WTC11 (cell line): Measurements from ENCODE around the gene MYH16. TPM values are rescaled to one million over a fixed set of nuclear protein-coding genes. Genes with fewer than 3 reads are reported as not detected.

Experiments
- AFF4 ChIP-seq: sonication (generic); formaldehyde crosslinking; IDR thresholded peaks from 2 replicates; pipeline ENCODE4 v1.8.1; 2023; ENCODE audit warnings: mild to moderate bottlenecking, missing genetic modification reagents, borderline replicate concordance
- ARID4B ChIP-seq: sonication (generic); formaldehyde crosslinking; IDR thresholded peaks from 2 replicates; pipeline ENCODE4 v1.8.0; 2023; ENCODE audit warnings: missing genetic modification reagents, mild to moderate bottlenecking, borderline replicate concordance
- CREM ChIP-seq: sonication (generic); formaldehyde crosslinking; IDR thresholded peaks from 2 replicates; pipeline ENCODE4 v1.8.1; 2022; ENCODE audit warnings: mild to moderate bottlenecking, missing genetic modification reagents, moderate library complexity
- E2F4 ChIP-seq: sonication (generic); formaldehyde crosslinking; IDR thresholded peaks from 2 replicates; pipeline ENCODE4 v1.8.1; 2022; ENCODE audit warnings: low read depth, mild to moderate bottlenecking, moderate library complexity, missing genetic modification reagents, borderline replicate concordance
- ETV6 ChIP-seq: sonication (generic); formaldehyde crosslinking; IDR thresholded peaks from 2 replicates; pipeline ENCODE4 v1.8.1; 2022; ENCODE audit warnings: mild to moderate bottlenecking, missing genetic modification reagents
- FOXK1 ChIP-seq: sonication (generic); formaldehyde crosslinking; IDR thresholded peaks from 2 replicates; pipeline ENCODE4 v1.8.0; 2022; ENCODE audit warnings: mild to moderate bottlenecking, moderate library complexity, missing genetic modification reagents
- GABPB1 ChIP-seq: sonication (generic); formaldehyde crosslinking; IDR thresholded peaks from 2 replicates; pipeline ENCODE4 v1.8.1; 2023; ENCODE audit warnings: mild to moderate bottlenecking, missing genetic modification reagents
- HMGXB4 ChIP-seq: sonication (generic); formaldehyde crosslinking; IDR thresholded peaks from 2 replicates; pipeline ENCODE4 v1.8.1; 2023; ENCODE audit warnings: mild to moderate bottlenecking, moderate library complexity, missing genetic modification reagents
- IRF2 ChIP-seq: sonication (generic); formaldehyde crosslinking; IDR thresholded peaks from 2 replicates; pipeline ENCODE4 v1.8.0; 2022; ENCODE audit warnings: low read depth, missing genetic modification reagents, borderline replicate concordance
- JAZF1 ChIP-seq: fragments of 250-450 bp; sonication (Bioruptor Pico); IDR thresholded peaks from 2 replicates; pipeline ENCODE4 v1.9.0; 2021; ENCODE audit warnings: moderate library complexity, mild to moderate bottlenecking, inconsistent platforms
- MLX ChIP-seq: sonication (generic); formaldehyde crosslinking; IDR thresholded peaks from 2 replicates; pipeline ENCODE4 v1.8.1; 2023; ENCODE audit warnings: mild to moderate bottlenecking, missing genetic modification reagents, moderate library complexity
- NR1H2 ChIP-seq: sonication (generic); formaldehyde crosslinking; IDR thresholded peaks from 2 replicates; pipeline ENCODE4 v1.9.0; 2021; ENCODE audit warnings: mild to moderate bottlenecking, moderate library complexity, missing genetic modification reagents
- NR2C2 ChIP-seq: sonication (generic); formaldehyde crosslinking; IDR thresholded peaks from 2 replicates; pipeline ENCODE4 v1.8.0; 2022; ENCODE audit warnings: mild to moderate bottlenecking, missing genetic modification reagents
- PREB ChIP-seq: sonication (generic); formaldehyde crosslinking; IDR thresholded peaks from 2 replicates; pipeline ENCODE4 v1.8.1; 2022; ENCODE audit warnings: mild to moderate bottlenecking, missing genetic modification reagents, moderate library complexity, borderline replicate concordance
- TCF7 ChIP-seq: sonication (generic); formaldehyde crosslinking; IDR thresholded peaks from 2 replicates; pipeline ENCODE4 v1.8.0; 2022; ENCODE audit warnings: mild to moderate bottlenecking, low read depth, missing genetic modification reagents, moderate library complexity
- TEAD1 ChIP-seq: sonication (generic); formaldehyde crosslinking; IDR thresholded peaks from 2 replicates; pipeline ENCODE4 v1.8.0; 2022; ENCODE audit warnings: mild to moderate bottlenecking, missing genetic modification reagents
- TEAD4 ChIP-seq: sonication (generic); formaldehyde crosslinking; IDR thresholded peaks from 2 replicates; pipeline ENCODE4 v1.8.0; 2022; ENCODE audit warnings: mild to moderate bottlenecking, missing genetic modification reagents
- USF2 ChIP-seq: sonication (generic); formaldehyde crosslinking; IDR thresholded peaks from 2 replicates; pipeline ENCODE4 v1.8.1; 2023; ENCODE audit warnings: mild to moderate bottlenecking, missing genetic modification reagents, moderate library complexity
- ZNF121 ChIP-seq: sonication (generic); formaldehyde crosslinking; IDR thresholded peaks from 2 replicates; pipeline ENCODE4 v1.8.0; 2023; ENCODE audit warnings: missing genetic modification reagents
- ZNF219 ChIP-seq: sonication (generic); formaldehyde crosslinking; IDR thresholded peaks from 2 replicates; pipeline ENCODE4 v1.8.0; 2023; ENCODE audit warnings: missing genetic modification reagents, mild to moderate bottlenecking, borderline replicate concordance
- ZNF416 ChIP-seq: fragments of 250-450 bp; sonication (Bioruptor Pico); IDR thresholded peaks from 2 replicates; pipeline ENCODE4 v1.9.0; 2021; ENCODE audit warnings: mild to moderate bottlenecking, inconsistent platforms
- total RNA-seq: library from RNA; stranded (reverse); gene quantifications from 3 replicates; pipeline ENCODE4 v1.2.3, GENCODE V29; 2021

MYH16 gene
- total RNA-seq, 1 experiment from 2014 or later = not detected

- TF ChIP-seq ZNF121 = no peak
- no peak for TF ChIP-seq AFF4 (CRISPR knock-in tag)
- no peak for TF ChIP-seq ZNF416 (CRISPR knock-in tag)
- peak; percentile 29; the same call in 1 of the 2 replicates for TF ChIP-seq TEAD4
- no peak for TF ChIP-seq JAZF1 (CRISPR knock-in tag)
- TF ChIP-seq MLX (CRISPR knock-in tag) = no peak
- peak; percentile 77 for TF ChIP-seq TEAD1 (CRISPR knock-in tag)
- TF ChIP-seq FOXK1 = peak; percentile 83
- peak; percentile 85 for TF ChIP-seq ETV6 (CRISPR knock-in tag)
- TF ChIP-seq USF2 (CRISPR knock-in tag) = no peak
- TF ChIP-seq PREB (CRISPR knock-in tag) = no peak
- TF ChIP-seq CREM (CRISPR knock-in tag) = peak; percentile 77
- peak; percentile 59; the same call in 1 of the 2 replicates for TF ChIP-seq ARID4B (CRISPR knock-in tag)
- TF ChIP-seq NR2C2 (CRISPR knock-in tag) = no peak
- peak; percentile 69; the same call in 1 of the 2 replicates for TF ChIP-seq HMGXB4 (CRISPR knock-in tag)
- no peak for TF ChIP-seq TCF7
- TF ChIP-seq GABPB1 (CRISPR knock-in tag) = no peak
- TF ChIP-seq IRF2 (CRISPR knock-in tag) = no peak
- TF ChIP-seq E2F4 (CRISPR knock-in tag) = no peak
- TF ChIP-seq ZNF219 (CRISPR knock-in tag) = no peak
- TF ChIP-seq NR1H2 (CRISPR knock-in tag) = no peak
These were observed 53.2 kb downstream of the MYH16 start, which contains the start of gene ARPC1A (continued) for GRCh38 chr7:99325592-99326407.
